ENCODE measurements around the gene RDH13.

DNA sequence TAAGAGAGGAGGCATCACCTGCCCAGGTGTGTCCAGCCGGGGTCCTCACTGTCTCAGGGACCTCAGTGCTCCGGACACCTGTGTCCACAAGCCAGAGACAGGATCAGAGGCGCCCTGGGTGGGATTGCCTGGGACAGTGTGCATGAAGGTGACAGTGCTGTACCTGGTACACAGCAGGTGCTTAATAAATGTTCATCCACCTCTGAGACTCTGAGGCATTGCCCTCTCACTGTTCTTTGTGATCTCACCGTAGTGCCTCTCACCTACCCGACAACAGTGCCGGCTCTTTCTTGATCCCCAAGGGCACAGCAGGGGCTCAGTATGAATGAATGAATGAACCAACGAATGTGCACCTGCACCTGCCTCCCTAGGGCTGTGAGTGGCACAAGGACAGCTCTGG lies 9.2 kb downstream of the RDH13 start:
- TF ChIP-seq, protein P1, sequence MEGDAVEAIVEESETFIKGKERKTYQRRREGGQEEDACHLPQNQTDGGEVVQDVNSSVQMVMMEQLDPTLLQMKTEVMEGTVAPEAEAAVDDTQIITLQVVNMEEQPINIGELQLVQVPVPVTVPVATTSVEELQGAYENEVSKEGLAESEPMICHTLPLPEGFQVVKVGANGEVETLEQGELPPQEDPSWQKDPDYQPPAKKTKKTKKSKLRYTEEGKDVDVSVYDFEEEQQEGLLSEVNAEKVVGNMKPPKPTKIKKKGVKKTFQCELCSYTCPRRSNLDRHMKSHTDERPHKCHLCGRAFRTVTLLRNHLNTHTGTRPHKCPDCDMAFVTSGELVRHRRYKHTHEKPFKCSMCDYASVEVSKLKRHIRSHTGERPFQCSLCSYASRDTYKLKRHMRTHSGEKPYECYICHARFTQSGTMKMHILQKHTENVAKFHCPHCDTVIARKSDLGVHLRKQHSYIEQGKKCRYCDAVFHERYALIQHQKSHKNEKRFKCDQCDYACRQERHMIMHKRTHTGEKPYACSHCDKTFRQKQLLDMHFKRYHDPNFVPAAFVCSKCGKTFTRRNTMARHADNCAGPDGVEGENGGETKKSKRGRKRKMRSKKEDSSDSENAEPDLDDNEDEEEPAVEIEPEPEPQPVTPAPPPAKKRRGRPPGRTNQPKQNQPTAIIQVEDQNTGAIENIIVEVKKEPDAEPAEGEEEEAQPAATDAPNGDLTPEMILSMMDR (IDR thresholded peaks at IDR 0.05; ENCODE audit: low read depth, low read length, poor library complexity, severe bottlenecking): no peak
- no peak for TF ChIP-seq EZH2phosphoT487 (IDR thresholded peaks at IDR 0.05; ENCODE audit: borderline replicate concordance, low read length)
